Skeletal muscle tissue (tissue), 4 donors: ENCODE measurements around the gene ELK3. TPM values are rescaled to one million over a fixed set of nuclear protein-coding genes. Genes with fewer than 3 reads are reported as not detected.

ENCODE experiments used
- H3K27ac ChIP-seq: one replicate; pipeline ENCODE4 v1.7.0; 2013; ENCODE audit warnings: mild to moderate bottlenecking, low read depth, low read length, inconsistent platforms
- H3K27me3 ChIP-seq, 3 donors: one replicate each; pipeline ENCODE4 v1.7.0; 2013; ENCODE audit warnings: low read length in 3 of 3; ENCODE audit not compliant: control insufficient read depth in 3 of 3, insufficient read depth in 3 of 3
- H3K36me3 ChIP-seq, 3 donors: one replicate each; pipeline ENCODE4 v1.7.0; 2013; ENCODE audit warnings: low read length in 3 of 3; ENCODE audit not compliant: control insufficient read depth in 3 of 3, insufficient read depth in 3 of 3
- H3K4me1 ChIP-seq, 3 donors: one replicate each; pipeline ENCODE4 v1.7.0; 2013; ENCODE audit warnings: low read length in 3 of 3, mild to moderate bottlenecking in 3 of 3; ENCODE audit not compliant: control insufficient read depth in 3 of 3, insufficient read depth in 3 of 3
- H3K4me3 ChIP-seq, 3 donors: one replicate each; pipeline ENCODE4 v1.7.0; 2013; ENCODE audit warnings: low read length in 3 of 3
- H3K9ac ChIP-seq, 3 donors: one replicate each; pipeline ENCODE4 v1.7.0; 2013; ENCODE audit warnings: low read length in 3 of 3, mild to moderate bottlenecking in 3 of 3, moderate library complexity in 2 of 3, low read depth in 1 of 3
- H3K9me3 ChIP-seq, 3 donors: one replicate each; pipeline ENCODE4 v1.7.0; 2013; ENCODE audit warnings: low read length in 3 of 3; ENCODE audit not compliant: control insufficient read depth in 3 of 3
- total RNA-seq: library from RNA; depleted of rRNA; stranded (reverse); fragments of >200 nt; gene quantifications from one replicate; pipeline ENCODE4 v1.2.3, GENCODE V29; 2014
- donor health status: Osteomylitis.

Gene ELK3
- total RNA-seq, 1 donor from 2014 or later, result 9.9 TPM

DNA sequence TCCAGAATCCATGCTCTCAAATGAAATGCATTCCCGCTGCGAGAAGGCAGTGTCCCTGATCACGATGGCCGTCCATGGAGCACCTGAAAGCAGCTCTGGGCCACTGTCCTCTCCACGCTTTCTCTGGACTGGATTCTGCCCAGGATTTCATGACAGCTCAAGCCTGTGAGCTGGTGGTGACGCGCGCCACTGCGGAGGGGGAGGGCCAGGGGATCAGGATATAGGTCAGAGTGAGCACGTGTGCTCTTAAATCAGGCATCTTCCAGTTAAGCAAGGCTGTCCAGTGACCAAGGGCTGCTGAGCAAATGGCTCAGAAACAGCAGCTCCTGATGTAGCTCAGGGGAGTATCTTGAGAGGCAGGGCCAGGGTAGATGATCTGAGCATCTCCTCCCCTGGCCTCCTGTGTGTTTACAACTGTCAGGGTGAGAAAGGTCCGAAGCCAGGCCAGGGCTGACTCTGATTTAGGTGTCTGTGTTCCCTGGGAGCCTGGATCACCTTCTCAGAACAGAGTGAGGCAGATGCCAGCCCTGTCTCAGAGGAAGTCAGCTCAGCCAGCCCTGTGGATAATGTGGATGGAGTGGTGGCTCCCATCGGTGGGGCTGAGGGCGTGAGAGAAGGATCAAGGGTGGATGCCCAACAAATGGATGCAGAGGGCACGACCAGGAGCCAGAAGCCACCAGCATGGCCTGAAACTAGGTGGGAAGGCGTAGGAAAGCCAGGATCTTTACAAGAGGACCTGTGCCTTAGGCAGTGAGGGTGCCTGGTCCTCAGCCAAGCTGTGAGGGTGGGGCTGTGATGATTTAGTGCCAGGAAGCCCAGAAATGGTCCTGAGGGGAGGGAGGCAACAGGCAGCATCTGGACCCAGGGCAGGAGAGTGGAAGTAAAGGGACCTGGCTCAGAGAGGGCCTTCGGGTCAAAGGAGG is 55.3 kb downstream of the ELK3 start:
- no peaks in the 10 kb centered on the region for H3K9me3 ChIP-seq
- peak overlapping the region; percentile 75 for H3K27ac ChIP-seq
- H3K4me3 ChIP-seq, result no peak overlapping the region
- peaks cover 21 to 26% (median 25%) of the 10 kb centered on the region in 3 donors for H3K4me1 ChIP-seq
- peak overlapping the region in 1 of 3 donors; percentile 47 for H3K9ac ChIP-seq
- no peaks in the 10 kb centered on the region for H3K27me3 ChIP-seq
- peaks cover 4 to 15% (median 9%) of the 10 kb centered on the region in 3 donors for H3K36me3 ChIP-seq

DNA sequence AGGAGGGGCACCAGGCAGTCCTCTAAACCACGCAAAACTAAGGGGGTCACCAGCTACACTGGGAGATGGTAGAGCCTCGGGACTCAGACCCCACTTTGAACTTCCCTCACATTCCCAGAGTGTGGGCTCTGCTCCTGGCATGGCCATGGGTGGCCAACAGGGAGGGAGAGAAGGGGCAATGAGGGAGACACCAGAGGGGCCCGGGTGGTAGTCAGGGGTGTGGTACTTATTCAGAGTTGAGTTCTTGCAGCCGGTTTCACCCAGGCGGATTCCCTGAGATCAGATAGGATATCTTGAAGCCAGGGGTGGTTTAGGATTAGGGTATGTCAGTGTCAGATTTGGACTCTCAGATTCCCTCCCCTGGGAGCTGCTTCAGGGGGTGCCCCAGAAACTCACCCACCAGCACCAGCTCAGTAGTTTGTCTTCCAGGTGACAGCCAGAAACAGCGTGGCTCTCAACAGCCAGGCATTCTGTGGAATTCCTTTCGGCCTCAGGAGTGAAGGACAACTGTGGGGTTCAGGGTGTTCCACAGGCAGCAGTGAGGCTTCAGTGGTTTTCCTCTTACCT is 56.0 kb downstream of the ELK3 start:
- H3K27me3 ChIP-seq, result no peaks in the 10 kb centered on the region
- peaks cover 25 to 32% (median 28%) of the 10 kb centered on the region in 3 donors for H3K4me1 ChIP-seq
- H3K9ac ChIP-seq, result no peak overlapping the region
- peak overlapping the region; percentile 75 for H3K27ac ChIP-seq
- H3K9me3 ChIP-seq, result no peaks in the 10 kb centered on the region
- H3K36me3 ChIP-seq, result peaks cover 4 to 15% (median 9%) of the 10 kb centered on the region in 3 donors
- no peak overlapping the region for H3K4me3 ChIP-seq

DNA sequence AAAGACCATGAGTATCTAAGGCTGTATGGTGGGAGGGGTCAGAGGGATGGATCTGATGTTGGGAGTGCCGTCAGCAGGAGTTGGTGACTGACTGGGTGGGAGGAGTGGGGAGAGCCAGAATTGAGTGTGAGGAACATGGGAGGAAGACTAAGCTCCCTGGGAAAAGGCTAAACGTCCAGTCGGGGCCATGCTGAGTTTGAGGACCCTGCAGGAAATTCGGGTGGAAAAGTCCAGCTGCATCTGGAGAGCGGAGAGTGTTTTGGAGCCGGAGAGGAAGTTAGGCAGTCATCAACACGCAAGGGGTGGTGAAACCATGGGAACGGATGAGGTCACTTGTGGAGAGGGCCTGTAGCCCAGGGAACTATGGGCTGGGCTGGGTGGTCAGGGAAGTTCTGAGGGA is 60.9 kb downstream of the ELK3 start:
- H3K9ac ChIP-seq, result no peak overlapping the region
- peaks cover 11 to 20% (median 16%) of the 10 kb centered on the region in 3 donors for H3K4me1 ChIP-seq
- no peak overlapping the region for H3K4me3 ChIP-seq

DNA sequence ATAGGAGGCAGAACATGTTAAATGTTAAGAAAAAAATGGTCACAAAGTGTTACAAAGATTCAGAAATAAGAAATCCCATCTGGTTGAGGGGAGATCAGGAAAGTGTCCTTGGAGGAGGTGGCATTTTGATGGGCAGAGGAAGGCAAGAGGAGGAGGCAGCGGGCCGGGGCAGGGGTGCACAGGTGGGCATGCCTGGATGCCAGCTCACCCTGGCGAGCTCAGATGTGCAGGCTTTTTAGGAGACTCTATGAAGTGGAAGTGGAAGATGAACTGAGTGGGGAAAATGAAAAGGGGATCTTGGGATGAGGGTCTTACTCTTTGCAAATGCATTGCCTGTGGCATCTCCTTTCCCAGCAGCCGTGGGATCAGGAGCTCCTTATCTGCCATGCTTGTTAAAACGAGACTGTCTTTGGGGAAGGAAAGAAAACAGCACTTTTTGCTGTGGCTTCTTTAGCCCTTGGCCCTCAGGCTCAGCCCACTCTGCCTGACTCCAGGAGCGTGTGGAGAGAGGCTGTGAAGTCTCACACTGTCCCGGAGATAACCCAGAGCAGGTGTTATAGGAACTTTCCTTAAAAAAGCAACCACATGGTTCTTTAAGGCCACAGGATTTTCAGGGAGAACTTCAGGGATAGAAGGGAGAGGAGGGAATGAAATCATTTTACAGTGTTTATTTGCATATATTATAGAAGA is 62.6 kb downstream of the ELK3 start:
- peak overlapping the region; percentile 10 for H3K27ac ChIP-seq
- no peaks in the 10 kb centered on the region for H3K9me3 ChIP-seq
- peaks cover 0 to 4% (median 0%) of the 10 kb centered on the region in 3 donors for H3K36me3 ChIP-seq
- H3K4me1 ChIP-seq, result peaks cover 9 to 20% (median 16%) of the 10 kb centered on the region in 3 donors
- H3K9ac ChIP-seq, result no peak overlapping the region
- no peak overlapping the region for H3K4me3 ChIP-seq
- H3K27me3 ChIP-seq, result no peaks in the 10 kb centered on the region

More for the DNA sequence above, 60.9 kb downstream of the ELK3 start:
- Histone ChIP-seq H3K9me3 (no peaks in the 10 kb centered on the region), H3K27me3 (no peaks in the 10 kb centered on the region), H3K27ac (peak overlapping the region; percentile 21), H3K36me3 (peaks cover 0 to 10% (median 2%) of the 10 kb centered on the region in 3 donors)

DNA sequence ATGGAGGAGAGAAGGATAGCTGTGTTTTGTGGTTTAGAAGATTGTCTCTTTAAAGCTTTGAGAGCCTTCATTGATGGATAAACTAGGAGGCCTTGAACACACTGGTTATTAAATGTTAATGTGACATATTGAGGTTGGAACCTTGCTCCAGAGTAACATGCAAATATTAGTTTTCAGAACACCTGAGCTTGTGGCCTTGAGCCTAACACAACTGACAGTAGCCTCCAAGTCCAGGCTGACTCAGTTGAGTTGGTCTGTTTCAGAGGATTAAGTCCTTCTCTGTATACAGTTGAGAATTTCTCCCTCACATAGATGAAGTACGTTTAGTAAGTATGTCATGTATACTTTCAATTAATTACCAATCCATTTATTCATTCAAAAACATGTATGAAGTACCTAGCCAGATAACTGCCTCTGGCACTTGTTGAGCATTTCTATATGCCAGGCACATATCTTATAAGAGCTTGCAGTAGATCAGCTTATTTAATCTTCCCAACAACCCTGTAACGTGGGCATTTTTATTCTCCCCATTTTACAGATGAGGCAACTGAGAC is 63.5 kb downstream of the ELK3 start:
- Histone ChIP-seq H3K27me3 (no peaks in the 10 kb centered on the region), H3K9me3 (no peaks in the 10 kb centered on the region), H3K36me3 (peaks cover 0 to 4% (median 0%) of the 10 kb centered on the region in 3 donors), H3K4me1 (peaks cover 9 to 20% (median 16%) of the 10 kb centered on the region in 3 donors), H3K27ac (no peak overlapping the region), H3K9ac (no peak overlapping the region), H3K4me3 (no peak overlapping the region)

DNA sequence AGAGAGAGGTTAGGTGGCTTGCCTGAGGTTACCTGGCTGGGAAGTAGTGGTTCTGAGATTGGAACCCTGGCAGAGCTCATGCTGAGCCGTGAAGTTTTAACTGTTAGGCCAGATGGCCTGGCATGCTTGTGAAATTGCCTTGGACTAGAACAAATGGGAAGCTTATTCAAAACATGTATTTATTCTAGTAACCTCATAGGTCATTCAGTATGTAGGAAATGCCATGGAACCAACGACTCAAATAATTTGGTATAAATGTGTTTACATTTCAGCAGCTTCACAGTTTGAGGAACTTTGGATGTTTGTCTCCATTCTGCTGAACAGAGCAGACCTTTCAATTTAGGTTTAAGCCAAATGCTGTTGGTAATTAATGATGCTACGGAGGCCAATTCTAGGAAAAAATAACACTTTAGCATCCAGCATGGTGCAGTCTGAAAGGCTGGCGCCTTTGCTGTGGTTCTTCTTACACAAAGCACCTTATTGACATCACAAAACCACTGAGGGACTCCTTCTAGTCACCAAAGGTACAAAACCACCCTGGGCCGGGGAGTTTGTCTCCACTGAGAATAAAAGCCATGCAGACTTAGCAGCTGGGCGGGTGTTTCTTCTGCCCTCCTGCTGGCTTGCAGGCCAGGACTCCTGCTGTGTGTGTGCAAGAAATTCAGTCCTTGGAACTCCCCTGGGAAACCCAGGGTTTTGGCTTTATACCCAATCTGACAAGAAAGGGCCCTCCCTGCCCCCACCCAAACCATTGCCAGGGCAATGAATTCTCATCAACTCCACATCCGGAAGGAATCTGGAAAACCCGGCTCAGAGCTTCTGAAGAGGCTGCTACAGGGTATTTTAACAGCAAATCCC is 64.2 kb downstream of the ELK3 start:
- H3K4me3 ChIP-seq, result no peak overlapping the region
- H3K27ac ChIP-seq, result no peak overlapping the region
- peaks cover 0 to 4% (median 0%) of the 10 kb centered on the region in 3 donors for H3K36me3 ChIP-seq
- H3K9me3 ChIP-seq, result no peaks in the 10 kb centered on the region
- H3K27me3 ChIP-seq, result no peaks in the 10 kb centered on the region
- H3K4me1 ChIP-seq, result peaks cover 9 to 20% (median 16%) of the 10 kb centered on the region in 3 donors
- no peak overlapping the region for H3K9ac ChIP-seq

DNA sequence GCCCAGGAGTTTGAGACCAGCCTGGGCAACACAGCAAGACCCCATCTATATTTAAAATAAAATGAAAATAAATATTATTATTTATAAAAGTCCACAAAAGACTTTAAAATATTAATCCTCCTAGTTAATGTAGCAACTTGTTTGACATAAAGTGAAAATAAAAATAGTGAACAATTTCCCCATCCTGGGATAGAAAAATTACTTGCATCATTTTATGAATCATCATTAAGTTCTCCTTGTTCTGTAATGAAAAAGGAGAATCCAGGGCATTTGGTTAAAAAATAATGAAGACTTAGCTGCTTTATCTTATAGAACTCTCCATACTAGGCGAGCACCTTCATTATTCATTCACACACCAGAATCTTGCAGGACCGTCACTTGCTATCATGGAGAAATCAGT is 66.1 kb downstream of the ELK3 start:
- Histone ChIP-seq H3K9ac (no peak overlapping the region), H3K27me3 (no peaks in the 10 kb centered on the region), H3K9me3 (no peaks in the 10 kb centered on the region), H3K4me1 (peaks cover 0 to 8% (median 7%) of the 10 kb centered on the region in 3 donors), H3K36me3 (peaks cover 0 to 4% (median 3%) of the 10 kb centered on the region in 3 donors), H3K4me3 (no peak overlapping the region), H3K27ac (no peak overlapping the region)

DNA sequence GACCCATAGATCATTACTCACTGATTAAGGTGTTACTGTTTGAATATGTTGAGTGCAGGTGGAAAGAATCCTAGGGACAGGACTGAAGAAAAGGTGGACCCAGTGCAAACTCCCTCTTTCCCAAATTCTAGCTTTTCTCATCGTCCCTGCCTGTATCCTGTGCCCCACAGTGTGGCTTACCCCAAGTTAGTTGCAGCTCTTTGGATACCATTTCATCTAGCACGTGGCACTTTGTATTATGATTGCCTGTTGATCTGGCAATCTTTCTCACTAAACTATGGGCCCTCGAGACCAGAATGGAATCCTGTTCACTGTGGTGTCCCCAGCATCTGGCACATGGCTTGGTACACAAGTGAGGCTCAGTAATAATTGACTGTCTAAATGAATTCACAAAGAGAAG is 66.5 kb downstream of the ELK3 start:
- no peak overlapping the region for H3K4me3 ChIP-seq
- no peaks in the 10 kb centered on the region for H3K27me3 ChIP-seq
- no peaks in the 10 kb centered on the region for H3K9me3 ChIP-seq
- H3K36me3 ChIP-seq, result peaks cover 0 to 4% (median 3%) of the 10 kb centered on the region in 3 donors
- H3K4me1 ChIP-seq, result peaks cover 0 to 7% (median 4%) of the 10 kb centered on the region in 3 donors
- no peak overlapping the region for H3K9ac ChIP-seq
- H3K27ac ChIP-seq, result no peak overlapping the region

DNA sequence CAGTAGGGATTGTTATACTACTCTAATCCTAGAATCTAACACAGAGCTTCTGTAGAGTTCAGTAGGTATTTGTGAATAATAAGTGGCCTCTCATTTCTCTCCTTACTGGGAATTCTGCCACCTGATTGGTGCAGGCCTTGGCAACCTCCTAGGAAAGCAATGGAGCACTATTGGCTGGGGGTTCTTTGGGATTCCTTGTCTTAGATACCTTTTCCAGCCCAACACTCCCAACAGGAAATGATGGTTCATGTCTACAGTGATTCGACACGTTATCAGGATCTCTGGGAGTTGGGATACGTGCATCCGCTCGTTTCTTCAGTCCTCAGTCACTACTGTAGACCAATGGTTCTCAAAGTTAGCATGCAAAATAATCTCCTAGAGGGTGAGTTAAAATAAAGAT is 67.4 kb downstream of the ELK3 start:
- Histone ChIP-seq H3K27ac (no peak overlapping the region), H3K27me3 (no peaks in the 10 kb centered on the region), H3K4me1 (peaks cover 0 to 7% (median 4%) of the 10 kb centered on the region in 3 donors), H3K4me3 (no peak overlapping the region), H3K36me3 (peaks cover 0 to 4% (median 3%) of the 10 kb centered on the region in 3 donors), H3K9ac (no peak overlapping the region), H3K9me3 (no peaks in the 10 kb centered on the region)
